Hematopoietic multipotent progenitor cell treated with erythropoietin and hydrocortisone succinate and interleukin-3 and kit ligand, for 17 days (in vitro differentiated cells): Measurements from ENCODE around the gene CCDC15.
"Not testable (repeated sequence)": the region's sequence is repeated elsewhere in the genome, so short reads cannot be mapped to it uniquely, and the experiment has no call there.

Experiments used
- DNase-seq: peaks from one replicate; pipeline ENCODE4 v3.0.0-alpha.2; 2015; ENCODE audit warnings: low spot score

CCDC15 gene

GRCh38 chr11:124941703-124942102 lies 12.3 kb upstream of the CCDC15 start:
- DNase-seq, result no peak

- DNase-seq, result no peak
Measured at GRCh38 chr11:124942466-124943253, 11.3 kb upstream of the CCDC15 start.

- DNase-seq, result no peak
Measured at GRCh38 chr11:124943254-124943616, 10.8 kb upstream of the CCDC15 start.

GRCh38 chr11:124943741-124944140 lies 10.3 kb upstream of the CCDC15 start:
- DNase-seq, result no peak

GRCh38 chr11:124944565-124944964 lies 9.4 kb upstream of the CCDC15 start:
- DNase-seq, result no peak

GRCh38 chr11:124945826-124946225 lies 8.2 kb upstream of the CCDC15 start:
- DNase-seq, result no peak

GRCh38 chr11:124946735-124947141 lies 7.3 kb upstream of the CCDC15 start:
- DNase-seq, result no peak

GRCh38 chr11:124950601-124951330 lies 3.2 kb upstream of the CCDC15 start:
- DNase-seq, result no peak

- DNase-seq, result no peak
Measured at GRCh38 chr11:124951341-124951740, 2.7 kb upstream of the CCDC15 start.

GRCh38 chr11:124954590-124954955 lies 571 bp downstream of the CCDC15 start:
- peak; percentile 6 for DNase-seq

GRCh38 chr11:124955035-124955434 lies 1.0 kb downstream of the CCDC15 start:
- no peak for DNase-seq

- peak; percentile 52 for DNase-seq
Measured at GRCh38 chr11:124961972-124962609, 8.1 kb downstream of the CCDC15 start.

GRCh38 chr11:124968197-124968596 lies 14.2 kb downstream of the CCDC15 start:
- DNase-seq, result not testable (repeated sequence)

GRCh38 chr11:124970925-124971324 lies 16.9 kb downstream of the CCDC15 start:
- DNase-seq, result no peak

GRCh38 chr11:124971810-124972209 lies 17.8 kb downstream of the CCDC15 start:
- DNase-seq, result no peak

- no peak for DNase-seq
Measured at GRCh38 chr11:124976531-124976930, 22.5 kb downstream of the CCDC15 start.

- no peak for DNase-seq
Measured at GRCh38 chr11:124977006-124977405, 23.0 kb downstream of the CCDC15 start.

- DNase-seq, result no peak
Measured at GRCh38 chr11:124978316-124978715, 24.3 kb downstream of the CCDC15 start.

- no peak for DNase-seq
Measured at GRCh38 chr11:124982043-124982442, 28.0 kb downstream of the CCDC15 start.

GRCh38 chr11:124983674-124984511 lies 29.9 kb downstream of the CCDC15 start:
- DNase-seq, result no peak

- DNase-seq, result no peak
Measured at GRCh38 chr11:124984512-124984854, 30.5 kb downstream of the CCDC15 start.

GRCh38 chr11:124987096-124987495 lies 33.1 kb downstream of the CCDC15 start:
- no peak for DNase-seq
